ENCODE data around the gene SLC16A5. TPM values are rescaled to one million over a fixed set of nuclear protein-coding genes. Genes with fewer than 3 reads are reported as not detected.

SLC16A5 gene
- total RNA-seq, 1 experiment from 2014 or later: 32.4 TPM

- ATAC-seq (no peak), DNase-seq (ENCODE audit: low spot score) (no peak)
- Mint-ChIP-seq H3K4me1 (peaks cover 22% of the 10 kb centered on the region), H3K9me3 (no peaks in the 10 kb centered on the region), H3K27ac (peak overlapping the region; percentile 27; the same call in 1 of the 2 replicates), H3K27me3 (ENCODE audit: low read depth) (no peaks in the 10 kb centered on the region), H3K36me3 (peaks cover 39% of the 10 kb centered on the region), H3K4me3 (peak overlapping the region; percentile 99)
- TF ChIP-seq FOXP1 (CRISPR knock-in tag; IDR thresholded peaks at IDR 0.05; ENCODE audit: borderline replicate concordance): no peak
- no peak for TF ChIP-seq CREB1 (CRISPR knock-in tag; IDR thresholded peaks at IDR 0.05)
- TF ChIP-seq MXD4 (CRISPR knock-in tag; IDR thresholded peaks at IDR 0.05; ENCODE audit: borderline replicate concordance): no peak
- no peak for TF ChIP-seq ATF6 (CRISPR knock-in tag; IDR thresholded peaks at IDR 0.05)
- TF ChIP-seq ATF2 (CRISPR knock-in tag; IDR thresholded peaks at IDR 0.05; ENCODE audit: borderline replicate concordance, low read depth): no peak
- no peak for TF ChIP-seq PREB (CRISPR knock-in tag; IDR thresholded peaks at IDR 0.05; ENCODE audit: borderline replicate concordance)
- TF ChIP-seq IRF1 (CRISPR knock-in tag; IDR thresholded peaks at IDR 0.05): no peak
- no peak for TF ChIP-seq E2F1 (CRISPR knock-in tag; IDR thresholded peaks at IDR 0.05)
- TF ChIP-seq PRRX2 (CRISPR knock-in tag; IDR thresholded peaks at IDR 0.05): no peak
- no peak for TF ChIP-seq MAX (CRISPR knock-in tag; IDR thresholded peaks at IDR 0.05)
- TF ChIP-seq ATF1 (CRISPR knock-in tag; IDR thresholded peaks at IDR 0.05): no peak
- no peak for TF ChIP-seq ELF4 (CRISPR knock-in tag; IDR thresholded peaks at IDR 0.05; ENCODE audit: low read depth)
- CTCF ChIA-PET: interaction anchor here (1.0 to 2.3 kb wide), 5 partner anchors 11 to 88 kb away, joined by 4 to 11 read pairs (median 7); no protein-coding TSS in a partner anchor
- POLR2A ChIA-PET: no interaction called here
These were observed 38.7 kb upstream of the SLC16A5 start for GRCh38 chr17:75049057-75049456.

GRCh38 chr17:75049706-75050105 lies 38.0 kb upstream of the SLC16A5 start:
- Mint-ChIP-seq H3K9me3 (no peaks in the 10 kb centered on the region), H3K27ac (no peak overlapping the region), H3K4me1 (peaks cover 18% of the 10 kb centered on the region), H3K4me3 (no peak overlapping the region), H3K27me3 (ENCODE audit: low read depth) (no peaks in the 10 kb centered on the region), H3K36me3 (peaks cover 45% of the 10 kb centered on the region)
- CTCF ChIA-PET: no interaction called here
- DNase-seq (ENCODE audit: low spot score): no peak
- no peak for ATAC-seq
- POLR2A ChIA-PET: no interaction called here
- TF ChIP-seq NFATC4 (CRISPR knock-in tag; IDR thresholded peaks at IDR 0.05) (no peak), CBFB (CRISPR knock-in tag; IDR thresholded peaks at IDR 0.05; ENCODE audit: low read depth) (no peak), ARID4B (CRISPR knock-in tag; IDR thresholded peaks at IDR 0.05; ENCODE audit: borderline replicate concordance) (no peak), PRDM15 (CRISPR knock-in tag; IDR thresholded peaks at IDR 0.05) (no peak), HMGXB4 (CRISPR knock-in tag; IDR thresholded peaks at IDR 0.05) (no peak), ZNF396 (CRISPR knock-in tag; IDR thresholded peaks at IDR 0.05; ENCODE audit: borderline replicate concordance) (no peak)
